HG03064 (cell line): ENCODE data around the gene ASB3.
"Not testable (repeated sequence)": the region's sequence is repeated elsewhere in the genome, so short reads cannot be mapped to it uniquely, and the experiment has no call there.

ENCODE experiments used
- ATAC-seq: cut with Tn5 transposase; IDR thresholded peaks from one replicate; pipeline ENCODE4 v1.9.1; 2021; ENCODE audit warnings: low read depth; ENCODE audit not compliant: unreplicated experiment

Gene ASB3

GRCh38 chr2:53660886-53661285, 125.9 kb downstream of the ASB3 start:
- no peak for ATAC-seq

- not testable (repeated sequence) for ATAC-seq
These were observed 128.3 kb downstream of the ASB3 start for GRCh38 chr2:53658474-53658873.

- ATAC-seq, result no peak
These were observed 131.5 kb downstream of the ASB3 start for GRCh38 chr2:53655256-53655655.

GRCh38 chr2:53654396-53654795, 132.4 kb downstream of the ASB3 start:
- ATAC-seq, result no peak

DNA sequence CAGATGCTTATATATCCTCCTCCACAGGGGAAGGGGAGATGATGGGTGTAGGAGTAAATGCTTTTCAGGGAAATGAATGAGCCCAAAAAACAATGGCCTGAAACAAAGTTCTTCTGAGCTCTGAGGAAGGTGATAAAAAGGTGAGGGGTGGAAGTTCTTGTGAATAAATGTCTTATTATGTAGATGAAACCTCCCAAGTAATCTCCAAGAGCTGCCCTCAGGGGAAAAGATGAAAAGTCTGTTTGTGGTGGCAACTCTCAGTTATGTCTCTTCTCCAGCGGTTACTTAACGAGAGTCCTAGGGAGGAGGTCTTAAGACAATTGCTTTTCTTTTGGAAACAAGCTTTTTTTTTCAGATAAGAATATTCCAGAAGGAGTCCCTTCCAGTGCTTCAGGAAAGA, 134.6 kb downstream of the ASB3 start:
- ATAC-seq, result no peak

- no peak for ATAC-seq
These were observed 140.0 kb downstream of the ASB3 start for GRCh38 chr2:53646788-53647187.

DNA sequence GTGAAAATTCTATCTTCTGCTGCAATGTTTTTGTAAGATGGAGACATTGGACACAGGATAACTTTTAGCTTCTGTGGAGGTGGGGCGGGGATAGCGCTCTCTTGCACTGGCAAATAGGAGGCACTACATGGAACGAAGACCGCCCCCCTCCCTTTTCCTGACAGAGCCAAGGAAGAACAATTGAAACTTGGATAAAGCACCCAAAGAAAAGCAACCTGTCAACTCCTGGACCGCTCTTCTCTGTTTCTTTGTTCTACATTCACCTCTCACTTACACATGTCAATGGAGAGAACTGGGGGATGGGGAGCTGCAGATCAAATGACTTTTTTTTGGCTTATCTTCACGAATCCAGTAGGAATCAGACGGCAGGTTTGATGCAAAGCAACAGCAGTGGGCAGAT, 145.5 kb downstream of the ASB3 start:
- no peak for ATAC-seq

GRCh38 chr2:53640466-53640865, 146.3 kb downstream of the ASB3 start:
- ATAC-seq, result no peak

DNA sequence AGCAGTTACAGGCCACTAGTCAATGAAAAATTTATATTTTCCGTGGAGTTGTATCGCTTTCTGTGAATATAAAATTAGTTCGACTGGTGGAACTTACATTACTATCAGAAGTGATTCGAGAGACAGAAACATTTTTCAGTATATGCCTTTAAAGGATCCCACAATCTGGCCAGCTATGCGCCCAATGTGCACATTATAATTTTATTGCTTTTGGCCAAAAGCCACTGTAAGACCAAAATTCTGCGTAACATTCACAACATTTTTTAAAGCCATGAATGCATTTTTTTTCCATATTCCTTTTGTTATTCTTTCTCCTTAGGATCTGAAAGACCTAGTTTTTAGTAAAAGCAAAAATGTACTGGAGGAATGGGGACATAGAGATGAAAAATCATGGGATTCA, 150.2 kb downstream of the ASB3 start:
- ATAC-seq, result no peak

DNA sequence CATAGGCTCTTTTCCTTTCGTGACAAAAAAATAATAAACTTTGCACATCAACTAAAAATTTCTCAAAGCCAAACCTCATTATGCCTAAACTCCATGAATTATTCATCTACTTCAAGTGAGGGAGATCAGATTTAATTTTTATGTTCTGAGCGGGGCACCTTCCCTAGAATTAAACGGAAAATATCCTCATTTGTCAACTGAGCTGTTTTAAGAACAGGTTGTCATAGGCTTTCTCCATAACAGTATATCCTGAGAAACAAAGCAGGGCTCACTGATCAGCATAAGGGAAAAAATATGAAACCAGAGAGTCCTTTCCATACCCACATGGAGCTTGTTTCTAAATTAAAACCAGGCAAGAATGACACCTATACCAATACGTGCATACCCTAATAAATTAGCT, 150.6 kb downstream of the ASB3 start:
- no peak for ATAC-seq

GRCh38 chr2:53635694-53636093, 151.1 kb downstream of the ASB3 start:
- ATAC-seq, result no peak

DNA sequence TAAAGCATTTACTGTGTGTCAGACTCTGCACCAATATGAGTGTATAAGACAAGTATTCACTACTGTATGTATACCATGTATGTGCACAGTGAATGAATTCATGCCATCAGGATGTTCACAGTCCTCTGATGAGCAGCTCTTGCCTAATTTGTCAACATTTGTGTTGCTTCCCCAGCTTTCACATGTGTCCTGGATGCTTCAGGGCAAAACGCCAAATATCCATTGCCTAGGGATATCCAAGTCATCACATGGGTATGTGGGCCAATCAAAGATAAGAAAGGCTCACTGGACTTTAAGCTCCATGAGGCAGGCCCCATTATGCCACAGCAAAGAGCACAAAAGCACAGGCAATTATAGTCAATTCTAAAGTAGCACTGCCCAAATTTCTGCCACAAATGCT, 153.3 kb downstream of the ASB3 start:
- no peak for ATAC-seq

DNA sequence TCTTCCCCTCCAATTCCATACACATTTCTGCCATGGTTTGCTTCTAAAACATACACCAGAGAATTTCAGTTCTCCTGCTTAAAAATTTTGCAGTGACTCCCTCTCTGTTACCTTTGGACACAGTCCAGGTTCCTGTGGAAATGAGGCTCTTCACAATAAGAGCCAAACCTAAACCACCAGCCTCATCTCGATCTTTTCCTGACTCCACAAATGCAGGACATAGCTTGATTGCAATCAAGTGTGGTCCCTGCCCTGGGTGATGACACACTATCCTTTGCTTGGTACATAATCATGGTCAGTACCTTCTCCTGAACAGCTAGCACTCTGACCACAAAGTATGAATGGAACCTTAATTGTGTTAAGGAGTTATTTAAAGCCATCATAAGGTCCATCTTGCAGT, 154.0 kb downstream of the ASB3 start:
- no peak for ATAC-seq

- ATAC-seq, result no peak
These were observed 154.7 kb downstream of the ASB3 start for GRCh38 chr2:53632126-53632460.

DNA sequence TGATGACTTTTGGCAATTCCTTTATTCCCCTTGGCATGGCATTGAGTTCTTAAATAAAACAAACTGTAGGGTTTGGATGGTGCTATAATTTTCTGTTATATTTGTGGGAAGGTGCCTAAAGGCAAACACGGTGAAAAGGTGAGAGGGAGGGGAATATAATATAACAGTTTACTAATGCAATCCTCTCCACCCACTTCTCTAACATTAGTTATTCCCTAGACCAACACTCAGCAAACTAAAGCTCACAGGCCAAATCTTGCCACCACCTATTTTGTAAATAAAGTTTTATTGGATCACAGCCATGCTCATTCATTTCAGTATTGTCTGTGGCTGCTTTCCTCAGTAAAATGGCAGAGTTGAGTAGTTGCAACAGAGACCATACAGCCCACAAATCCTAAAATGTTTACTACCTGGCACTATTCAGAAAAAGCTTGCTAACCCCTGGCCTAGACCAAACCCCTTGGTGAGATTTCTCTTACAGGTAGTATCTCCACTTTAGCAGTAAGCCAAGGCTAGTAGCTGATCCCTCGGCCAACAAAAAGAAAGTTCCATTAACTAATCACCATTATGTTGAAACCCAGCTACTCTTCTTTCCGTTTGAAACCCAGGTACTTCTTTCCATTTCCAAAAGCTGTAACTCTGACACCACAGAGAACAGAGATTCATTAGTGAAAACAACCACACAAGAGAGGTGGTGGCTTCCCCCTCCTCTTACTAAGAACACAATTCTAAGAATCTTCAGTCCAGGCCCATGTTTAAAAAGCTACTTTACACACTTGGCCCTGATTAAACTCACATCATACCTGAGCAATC, 155.2 kb downstream of the ASB3 start:
- no peak for ATAC-seq

DNA sequence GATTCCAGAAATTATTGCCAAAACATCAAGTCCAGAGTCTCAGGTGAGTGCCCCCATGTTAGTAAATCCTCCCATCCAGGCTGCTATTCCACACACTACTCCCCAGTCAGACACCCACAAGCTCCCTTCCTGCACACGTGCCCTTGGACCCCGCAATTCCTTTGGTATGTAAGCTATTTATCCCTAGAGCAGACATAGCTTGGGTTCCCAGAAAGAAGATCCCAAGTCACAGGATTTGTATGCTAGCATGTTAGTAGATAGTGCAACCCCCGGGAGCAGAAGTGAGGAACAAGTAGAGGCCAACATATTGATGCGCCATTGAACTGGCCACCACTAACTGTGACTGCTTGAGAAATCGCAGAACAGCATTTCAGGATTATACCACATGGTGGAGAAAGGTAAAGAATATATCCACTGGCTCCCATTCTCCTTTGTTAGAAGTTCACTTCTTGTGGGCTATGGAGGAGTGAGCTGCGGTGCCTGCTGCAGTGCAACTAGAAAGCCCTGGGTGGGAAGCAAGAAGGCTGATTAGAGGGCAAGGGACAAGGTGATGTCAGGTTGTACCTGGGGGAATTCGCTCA, 156.6 kb downstream of the ASB3 start:
- ATAC-seq, result no peak

GRCh38 chr2:53629501-53629900, 157.3 kb downstream of the ASB3 start:
- ATAC-seq, result no peak

- ATAC-seq, result no peak
These were observed 157.8 kb downstream of the ASB3 start for GRCh38 chr2:53629001-53629400.

GRCh38 chr2:53622141-53622540, 164.6 kb downstream of the ASB3 start:
- ATAC-seq, result no peak

DNA sequence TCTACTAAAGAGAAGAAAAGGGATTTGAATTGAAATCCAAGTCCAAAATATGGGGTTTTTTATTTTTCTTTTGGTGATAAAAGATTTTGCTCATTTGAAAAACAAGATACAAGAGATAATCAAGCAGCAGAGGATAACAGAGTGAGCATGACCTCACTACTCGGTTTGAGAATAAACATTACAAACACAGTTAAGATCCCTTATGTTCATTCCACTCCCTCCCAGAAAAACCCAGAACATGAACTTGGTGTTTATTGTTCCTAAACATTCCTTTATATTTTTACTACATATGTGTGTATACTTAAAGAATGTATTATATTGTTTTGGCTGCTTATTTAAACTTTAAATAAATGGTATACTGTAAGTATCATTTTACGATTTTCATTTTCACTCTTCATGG, 165.8 kb downstream of the ASB3 start:
- no peak for ATAC-seq
